Fibroblast of skin of abdomen (primary cell): ENCODE data around the gene SH3RF3.
A peak's percentile ranks its signal among the peaks of the same experiment; 100 is the strongest.

Experiments used
- DNase-seq: peaks from one replicate; pipeline ENCODE4 v3.0.0-alpha.2; 2013

Gene SH3RF3

GRCh38 chr2:109379507-109379906 lies 250.5 kb downstream of the SH3RF3 start:
- DNase-seq, result no peak

GRCh38 chr2:109380502-109381326 lies 251.7 kb downstream of the SH3RF3 start:
- peak; percentile 27 for DNase-seq

GRCh38 chr2:109381327-109381820 lies 252.4 kb downstream of the SH3RF3 start:
- no peak for DNase-seq

GRCh38 chr2:109382226-109382895 lies 253.4 kb downstream of the SH3RF3 start:
- no peak for DNase-seq

GRCh38 chr2:109382951-109383350 lies 253.9 kb downstream of the SH3RF3 start:
- peak; percentile 56 for DNase-seq

GRCh38 chr2:109383505-109384307 lies 254.7 kb downstream of the SH3RF3 start:
- DNase-seq, result no peak

- DNase-seq, result no peak
These were observed 255.6 kb downstream of the SH3RF3 start for GRCh38 chr2:109384308-109385271.

- no peak for DNase-seq
These were observed 256.5 kb downstream of the SH3RF3 start for GRCh38 chr2:109385506-109385905.

- no peak for DNase-seq
These were observed 257.1 kb downstream of the SH3RF3 start for GRCh38 chr2:109386004-109386695.

GRCh38 chr2:109387221-109387735 lies 258.3 kb downstream of the SH3RF3 start:
- DNase-seq, result no peak

- DNase-seq, result no peak
These were observed 258.9 kb downstream of the SH3RF3 start for GRCh38 chr2:109387778-109388469.

GRCh38 chr2:109391243-109391642 lies 262.2 kb downstream of the SH3RF3 start:
- no peak for DNase-seq

GRCh38 chr2:109392140-109392539 lies 263.1 kb downstream of the SH3RF3 start:
- no peak for DNase-seq

- DNase-seq, result no peak
These were observed 264.0 kb downstream of the SH3RF3 start for GRCh38 chr2:109392816-109393661.

- no peak for DNase-seq
These were observed 264.6 kb downstream of the SH3RF3 start for GRCh38 chr2:109393662-109393972.

GRCh38 chr2:109395494-109396201 lies 266.6 kb downstream of the SH3RF3 start:
- DNase-seq, result no peak

- no peak for DNase-seq
These were observed 267.5 kb downstream of the SH3RF3 start for GRCh38 chr2:109396202-109397180.
